OCI-M2 (cell line): ENCODE data around the gene GAP43.

ENCODE experiments used
- DNase-seq: peaks from one replicate; lab custom pipeline; 2025; ENCODE audit not compliant: unreplicated experiment; lab: John Stamatoyannopoulos, UW

GAP43 gene

DNA sequence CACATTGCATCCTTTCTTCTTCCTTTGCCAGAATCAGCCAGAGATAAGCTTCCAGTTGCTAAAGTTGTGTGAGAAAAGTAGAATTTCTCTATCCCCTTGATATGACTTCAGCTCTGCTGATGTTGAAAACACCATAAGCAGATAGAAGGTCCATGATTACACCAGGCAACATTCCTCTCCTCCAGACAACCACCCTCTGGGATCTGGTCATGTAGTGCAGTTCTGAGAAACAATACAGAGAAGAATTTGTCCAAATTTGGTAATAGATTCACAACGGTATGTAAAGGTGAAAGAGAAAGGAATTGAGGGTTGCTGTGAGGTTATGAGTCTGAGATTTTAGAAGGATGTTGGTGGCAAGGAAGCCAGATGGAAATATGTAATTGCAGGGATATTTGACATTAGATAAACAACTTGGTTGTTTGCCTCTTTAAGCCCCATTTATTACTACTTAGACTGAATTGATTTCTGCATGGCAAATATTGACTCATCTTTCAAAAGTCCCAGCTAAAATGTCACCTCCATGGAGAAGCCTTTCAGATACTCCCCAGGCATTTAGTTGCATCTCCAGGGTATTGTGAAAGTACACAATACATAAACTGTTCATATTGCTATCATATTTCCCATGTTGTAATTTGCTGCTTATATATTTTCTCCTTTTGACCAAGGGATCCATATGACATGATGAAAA, 134.9 kb downstream of the GAP43 start:
- DNase-seq, result no peak

DNA sequence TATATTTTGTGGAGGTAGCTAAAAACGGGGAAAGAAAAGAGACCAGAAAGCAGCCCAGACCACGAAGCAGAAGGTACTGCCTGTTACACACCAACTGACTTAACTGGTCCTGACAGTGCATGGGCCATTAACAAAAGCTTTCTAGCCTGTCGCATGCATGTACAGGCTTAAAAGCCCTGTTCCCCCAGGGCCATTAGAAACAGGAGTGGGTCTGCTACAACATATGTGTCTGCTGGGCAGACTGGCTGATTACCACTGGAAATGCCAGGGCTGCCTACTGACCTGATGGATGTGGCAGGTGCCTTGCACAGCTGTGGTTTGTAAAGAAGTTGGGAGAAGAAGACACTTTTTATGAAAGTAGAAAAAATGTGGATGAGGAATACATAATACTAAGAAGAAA, 137.4 kb downstream of the GAP43 start:
- no peak for DNase-seq

DNA sequence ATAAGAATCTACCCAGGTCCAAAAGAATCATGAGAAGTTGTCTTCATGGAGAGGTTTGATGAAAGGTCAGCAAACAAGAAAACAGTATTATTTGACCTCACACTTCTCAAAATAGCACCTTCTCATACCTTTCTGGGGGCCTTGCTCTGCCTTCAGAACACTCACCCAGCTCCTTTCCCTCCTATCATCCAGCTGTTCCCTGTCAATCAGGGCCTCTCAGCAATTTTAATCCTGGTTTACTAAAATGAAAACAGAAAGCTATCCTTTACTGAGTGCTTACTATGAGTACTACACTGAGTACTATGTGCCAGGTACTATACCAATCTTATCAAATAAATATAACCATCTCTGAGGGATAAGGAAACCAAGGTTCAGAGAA, 138.6 kb downstream of the GAP43 start:
- no peak for DNase-seq

DNA sequence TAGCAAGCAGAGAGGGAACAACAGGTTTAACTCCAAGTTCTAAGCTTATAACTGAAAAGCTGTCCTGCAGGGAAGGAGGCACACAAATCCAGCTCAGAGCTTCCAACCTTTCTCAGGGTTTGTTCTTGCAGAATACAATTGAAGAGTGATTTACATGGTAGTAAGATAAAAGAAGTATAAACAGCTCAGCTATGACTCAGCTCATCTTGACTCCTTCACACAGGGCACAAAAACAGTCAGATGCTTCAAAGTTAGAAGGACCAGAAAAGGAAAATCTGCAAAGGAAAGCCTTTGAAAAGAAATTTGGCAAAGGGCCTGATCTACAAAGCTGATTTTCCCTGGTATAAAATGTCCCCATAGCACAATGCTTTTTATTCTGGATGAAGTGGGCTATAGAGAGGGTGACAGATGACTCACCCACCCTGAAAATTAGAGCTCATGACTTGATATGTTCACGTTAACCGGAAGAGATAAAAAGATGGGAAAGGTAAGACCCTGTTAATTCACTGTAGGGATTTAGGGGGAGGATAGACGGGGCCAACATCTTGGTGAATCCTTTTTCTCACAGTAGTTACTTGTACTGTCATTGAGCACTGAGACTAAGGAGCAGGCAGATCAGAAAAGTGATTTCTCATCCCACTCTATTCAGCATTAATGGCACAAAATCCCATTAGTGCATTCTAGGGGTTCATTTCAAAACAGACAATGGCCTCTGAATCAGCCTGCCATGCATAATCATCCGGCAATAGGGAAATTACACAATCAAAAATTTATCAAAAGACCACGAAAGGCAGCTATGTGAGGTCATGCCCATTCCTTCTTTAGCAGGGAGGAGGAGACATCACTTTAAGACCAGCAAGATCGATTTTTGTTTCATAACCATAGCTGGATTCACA, 143.5 kb downstream of the GAP43 start:
- no peak for DNase-seq

DNA sequence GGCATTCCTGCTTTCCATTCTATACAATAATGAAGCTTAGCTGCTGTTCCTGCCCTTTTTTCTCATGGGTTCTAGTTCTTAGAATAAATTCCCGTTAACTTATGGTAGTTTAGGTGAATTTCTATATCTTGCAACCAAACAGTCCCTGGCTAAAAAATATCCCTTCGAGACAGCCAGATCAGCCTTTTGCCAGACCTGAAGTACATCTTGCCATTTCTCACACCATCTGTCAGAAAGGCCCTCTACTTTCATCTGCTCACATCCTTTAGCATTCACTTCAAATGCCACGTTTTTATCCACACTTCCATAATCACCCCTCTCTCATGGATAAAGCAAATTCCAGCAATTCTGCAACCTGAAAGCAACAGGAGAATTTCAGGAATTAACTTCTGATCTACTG, 145.4 kb downstream of the GAP43 start:
- DNase-seq, result no peak
